ENCODE data around the gene VPS13D.
A peak's percentile ranks its signal among the peaks of the same experiment; 100 is the strongest.
"Not testable (repeated sequence)": the region's sequence is repeated elsewhere in the genome, so short reads cannot be mapped to it uniquely, and the experiment has no call there.

The VPS13D gene

DNA sequence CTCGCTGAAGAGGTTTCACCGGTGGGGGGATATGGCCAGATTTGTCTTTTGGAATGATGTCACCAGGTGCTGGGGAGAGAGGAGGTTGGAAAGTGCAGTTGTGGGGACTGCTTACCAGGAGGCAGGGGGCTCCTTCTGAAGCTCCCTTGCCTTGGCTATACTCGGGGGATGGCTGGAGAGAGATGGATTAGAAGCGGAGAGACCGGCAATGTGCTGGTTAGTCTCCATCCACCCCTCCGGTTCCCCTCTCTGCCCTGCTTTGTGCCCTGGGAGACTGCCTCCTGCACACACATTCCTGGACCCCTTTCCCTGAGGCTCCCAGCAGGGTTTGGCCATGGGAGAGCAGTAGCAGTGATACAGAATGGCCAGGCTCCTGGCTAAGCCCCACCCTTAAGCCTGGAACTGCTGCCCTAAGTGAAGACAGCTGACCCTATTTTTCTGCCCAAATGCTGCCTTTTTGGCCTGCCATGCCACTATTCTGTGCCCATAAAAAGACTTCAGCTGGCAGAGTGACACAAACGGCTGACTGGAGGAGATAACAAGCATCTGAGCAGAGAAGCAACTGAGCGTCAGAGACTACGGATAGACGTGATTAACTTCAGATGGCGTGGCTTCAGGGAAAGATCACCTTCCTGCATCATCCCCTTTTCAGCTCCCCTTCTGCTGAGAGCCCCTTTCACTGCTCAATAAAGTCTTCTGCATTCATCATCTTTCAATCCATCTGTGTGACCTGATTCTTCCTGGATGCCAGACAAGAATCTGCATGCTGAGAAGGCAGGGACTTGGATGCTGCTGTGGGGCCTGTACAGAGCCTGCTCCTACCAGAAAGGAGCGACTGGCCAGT is 14.5 kb upstream of the VPS13D start:
- no peak overlapping the region for H3K4me3 ChIP-seq (replicated peaks in 1 of 2; ENCODE audit: low read depth in 2 of 2, low read length in 2 of 2)
- TF ChIP-seq, protein P1, sequence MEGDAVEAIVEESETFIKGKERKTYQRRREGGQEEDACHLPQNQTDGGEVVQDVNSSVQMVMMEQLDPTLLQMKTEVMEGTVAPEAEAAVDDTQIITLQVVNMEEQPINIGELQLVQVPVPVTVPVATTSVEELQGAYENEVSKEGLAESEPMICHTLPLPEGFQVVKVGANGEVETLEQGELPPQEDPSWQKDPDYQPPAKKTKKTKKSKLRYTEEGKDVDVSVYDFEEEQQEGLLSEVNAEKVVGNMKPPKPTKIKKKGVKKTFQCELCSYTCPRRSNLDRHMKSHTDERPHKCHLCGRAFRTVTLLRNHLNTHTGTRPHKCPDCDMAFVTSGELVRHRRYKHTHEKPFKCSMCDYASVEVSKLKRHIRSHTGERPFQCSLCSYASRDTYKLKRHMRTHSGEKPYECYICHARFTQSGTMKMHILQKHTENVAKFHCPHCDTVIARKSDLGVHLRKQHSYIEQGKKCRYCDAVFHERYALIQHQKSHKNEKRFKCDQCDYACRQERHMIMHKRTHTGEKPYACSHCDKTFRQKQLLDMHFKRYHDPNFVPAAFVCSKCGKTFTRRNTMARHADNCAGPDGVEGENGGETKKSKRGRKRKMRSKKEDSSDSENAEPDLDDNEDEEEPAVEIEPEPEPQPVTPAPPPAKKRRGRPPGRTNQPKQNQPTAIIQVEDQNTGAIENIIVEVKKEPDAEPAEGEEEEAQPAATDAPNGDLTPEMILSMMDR (IDR thresholded peaks at IDR 0.05; ENCODE audit: low read depth, low read length) = no peak
- DNase-seq (ENCODE audit: low read depth in 2 of 2) = peak in 1 of 2 donors; percentile 9

DNA sequence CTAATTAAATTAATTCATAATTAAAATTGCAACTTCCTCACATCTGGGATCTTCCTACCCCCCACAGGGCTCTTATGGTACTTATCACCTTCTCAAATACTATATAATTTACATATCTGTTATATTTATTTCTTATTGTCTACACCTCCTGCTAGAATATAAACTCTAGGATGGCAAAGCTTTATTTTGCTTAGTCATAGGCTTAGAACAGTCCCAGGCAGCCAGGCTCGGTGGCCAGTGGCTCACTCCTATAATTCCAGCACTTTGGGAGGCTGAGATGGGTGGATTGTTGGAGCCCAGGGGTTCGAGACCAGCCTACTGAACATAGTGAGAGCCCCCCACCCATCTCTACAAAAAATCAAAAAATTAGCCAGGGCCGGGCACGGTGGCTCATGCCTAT is 10.0 kb upstream of the VPS13D start:
- H3K4me3 ChIP-seq (replicated peaks in 1 of 2; ENCODE audit: low read depth in 2 of 2, low read length in 2 of 2) = no peak overlapping the region
- TF ChIP-seq, protein P1 (IDR thresholded peaks at IDR 0.05; ENCODE audit: low read depth, low read length) = no peak
- DNase-seq (ENCODE audit: low read depth in 2 of 2) = no peak

DNA sequence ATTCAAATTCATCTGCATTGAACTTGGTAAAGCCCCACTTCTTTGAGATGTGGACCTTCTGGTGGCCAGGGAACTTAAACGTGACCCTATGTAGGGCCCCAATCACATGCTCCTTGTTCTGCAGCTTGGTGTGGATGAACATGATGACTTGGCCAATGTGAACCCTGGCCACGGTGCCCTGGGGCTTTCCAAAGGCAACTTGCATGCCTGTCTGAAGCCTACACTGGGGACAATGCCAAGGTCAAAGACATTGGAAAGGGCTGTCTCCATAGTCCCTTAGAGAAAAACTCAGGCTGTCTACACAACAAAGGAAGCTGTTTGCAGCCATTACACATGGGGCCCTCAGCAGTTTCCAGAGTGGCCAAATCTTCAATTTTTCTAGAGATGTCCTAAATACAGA is 8.9 kb upstream of the VPS13D start:
- DNase-seq (ENCODE audit: low read depth in 2 of 2) = peak in 1 of 2 donors; percentile 50
- TF ChIP-seq, protein P1 (IDR thresholded peaks at IDR 0.05; ENCODE audit: low read depth, low read length) = no peak
- no peak overlapping the region for H3K4me3 ChIP-seq (replicated peaks in 1 of 2; ENCODE audit: low read depth in 2 of 2, low read length in 2 of 2)

- not testable (repeated sequence) for DNase-seq (ENCODE audit: low read depth in 2 of 2); H3K4me3 ChIP-seq (replicated peaks in 1 of 2; ENCODE audit: low read depth in 2 of 2, low read length in 2 of 2)
These were observed 7.1 kb upstream of the VPS13D start for GRCh38 chr1:12222700-12223099.

DNA sequence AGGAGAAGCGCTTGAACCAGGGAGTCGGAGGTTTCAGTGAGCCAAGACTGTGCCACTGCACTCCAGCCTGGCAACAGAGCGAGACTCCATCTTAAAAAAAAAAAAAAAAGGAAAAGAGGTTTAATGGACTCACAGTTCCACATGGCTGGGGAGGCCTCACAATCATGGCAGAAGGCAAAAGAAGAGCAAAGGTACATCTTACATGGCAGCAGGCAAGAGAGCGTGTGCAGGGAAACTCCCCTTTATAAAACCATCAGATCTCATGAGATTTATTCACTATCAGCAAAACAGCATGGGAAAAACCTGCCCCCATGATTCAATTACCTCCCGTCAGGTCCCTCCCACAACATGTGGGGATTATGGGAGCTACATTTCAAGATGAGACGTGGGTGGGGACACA is 5.7 kb upstream of the VPS13D start:
- H3K4me3 ChIP-seq (replicated peaks in 1 of 2; ENCODE audit: low read depth in 2 of 2, low read length in 2 of 2); DNase-seq (ENCODE audit: low read depth in 2 of 2): not testable (repeated sequence)

- TF ChIP-seq, protein P1 (IDR thresholded peaks at IDR 0.05; ENCODE audit: low read depth, low read length) = no peak
- DNase-seq (ENCODE audit: low read depth in 2 of 2) = no peak
- H3K4me3 ChIP-seq (replicated peaks in 1 of 2; ENCODE audit: low read depth in 2 of 2, low read length in 2 of 2) = no peak overlapping the region
These were observed 851 bp upstream of the VPS13D start for GRCh38 chr1:12228979-12229378.

- TF ChIP-seq, protein P1 (IDR thresholded peaks at IDR 0.05; ENCODE audit: low read depth, low read length) = no peak
- H3K4me3 ChIP-seq (replicated peaks in 1 of 2; ENCODE audit: low read depth in 2 of 2, low read length in 2 of 2) = peak overlapping the region in 1 of 2 donors; percentile 10
These were observed 420 bp upstream of the VPS13D start for GRCh38 chr1:12229386-12229834.

More at GRCh38 chr1:12229386-12229834, 420 bp upstream of the VPS13D start:
- DNase-seq (ENCODE audit: low read depth in 2 of 2) = no peak
